Measurements from ENCODE around the gene ACTR3. TPM values are rescaled to one million over a fixed set of nuclear protein-coding genes. Genes with fewer than 3 reads are reported as not detected.

ACTR3 gene
- total RNA-seq: 103 and 260 TPM in 2 replicates

GRCh38 chr2:113889471-113890252 lies at the start of gene ACTR3:
TSS of gene ACTR3 (plus strand) at chr2:113890089. CDS start at chr2:113890280, 191 bp downstream.

Other genes starting within 250 kb of the ACTR3 start
- gene SLC35F5, start 133.4 kb upstream of the ACTR3 start, total RNA-seq: 34.5 and 49.3 TPM in 2 replicates

Measured in epithelial cell of alveolus of lung (primary cell).